Measurements from ENCODE around the gene CXCL6.

Gene CXCL6

GRCh38 chr4:73836373-73837279 is at the start of gene CXCL6:
Gene CXCL6 (plus strand): TSS chr4:73836678. CDS start chr4:73836751, 73 bp downstream.
- no peak for DNase-seq (ENCODE audit: low read depth in 1 of 2, low spot score in 1 of 2)

DNA sequence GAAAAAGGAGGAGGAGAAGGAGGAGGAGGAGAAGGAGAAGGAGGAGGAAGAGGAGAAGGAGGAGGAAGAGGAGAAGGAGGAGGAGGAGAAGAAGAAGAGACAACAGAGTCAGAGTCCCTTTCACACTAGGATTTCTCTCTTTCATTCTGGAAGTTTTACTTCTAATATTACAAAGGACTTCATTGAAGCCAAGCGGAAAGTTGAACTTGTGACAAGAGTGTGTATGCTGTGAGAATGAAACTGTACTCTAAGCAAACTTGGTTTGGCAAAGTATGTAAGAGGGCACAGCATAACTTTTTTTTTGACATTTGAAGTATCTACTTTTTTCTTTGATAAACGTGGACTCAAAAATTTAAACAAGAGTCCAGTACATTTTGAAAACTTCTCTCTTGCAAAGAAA is 48.1 kb upstream of the CXCL6 start:
- DNase-seq (ENCODE audit: low read depth in 1 of 2, low spot score in 1 of 2) = no peak

- DNase-seq (ENCODE audit: low read depth in 1 of 2, low spot score in 1 of 2) = no peak
These were observed 37.6 kb upstream of the CXCL6 start for GRCh38 chr4:73798842-73799241.

GRCh38 chr4:73800206-73800605 is 36.3 kb upstream of the CXCL6 start:
- no peak for DNase-seq (ENCODE audit: low read depth in 1 of 2, low spot score in 1 of 2)

GRCh38 chr4:73801692-73802091 is 34.8 kb upstream of the CXCL6 start:
- DNase-seq (ENCODE audit: low read depth in 1 of 2, low spot score in 1 of 2) = no peak

DNA sequence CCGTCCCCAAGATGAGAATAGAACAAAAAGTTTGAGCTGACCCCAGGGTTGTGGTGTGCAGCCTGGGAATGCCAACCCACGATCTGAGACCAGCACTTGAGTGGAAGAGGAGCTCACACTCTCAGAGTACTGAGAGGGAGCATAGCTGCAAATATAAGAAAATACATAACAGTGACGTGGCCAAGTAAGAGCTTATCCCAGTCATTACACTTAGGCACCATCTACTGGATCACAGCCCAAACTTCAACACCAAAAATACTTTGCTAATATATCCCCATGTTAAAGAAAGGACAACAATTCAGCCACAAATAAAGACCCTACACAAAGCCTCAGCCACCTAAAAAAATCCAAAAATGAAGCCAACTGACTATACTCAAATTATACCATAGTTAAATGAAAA is 33.3 kb upstream of the CXCL6 start:
- no peak for DNase-seq (ENCODE audit: low read depth in 1 of 2, low spot score in 1 of 2)

GRCh38 chr4:73810191-73810590 is 26.3 kb upstream of the CXCL6 start:
- no peak for DNase-seq (ENCODE audit: low read depth in 1 of 2, low spot score in 1 of 2)

GRCh38 chr4:73811841-73812240 is 24.6 kb upstream of the CXCL6 start:
- DNase-seq (ENCODE audit: low read depth in 1 of 2, low spot score in 1 of 2) = no peak

DNA sequence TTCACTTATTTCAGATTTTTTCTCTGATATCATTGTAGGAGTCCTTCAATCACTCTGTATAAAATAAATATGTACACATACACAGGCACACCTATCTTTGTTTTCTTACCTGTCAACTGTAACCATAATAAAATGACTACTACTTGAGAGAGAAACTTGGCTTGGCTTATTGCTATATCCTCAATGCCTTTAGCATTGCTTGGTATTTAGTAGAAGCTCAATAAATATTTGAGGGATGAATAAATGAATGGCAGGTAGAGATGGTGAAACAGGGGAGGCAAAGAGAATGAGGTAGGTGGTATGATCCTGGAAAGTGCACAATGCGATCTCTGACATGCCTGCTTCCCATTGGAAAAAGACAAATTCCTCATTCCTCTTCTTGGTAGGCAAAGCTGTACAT is 21.8 kb upstream of the CXCL6 start:
- no peak for DNase-seq (ENCODE audit: low read depth in 1 of 2, low spot score in 1 of 2)

DNA sequence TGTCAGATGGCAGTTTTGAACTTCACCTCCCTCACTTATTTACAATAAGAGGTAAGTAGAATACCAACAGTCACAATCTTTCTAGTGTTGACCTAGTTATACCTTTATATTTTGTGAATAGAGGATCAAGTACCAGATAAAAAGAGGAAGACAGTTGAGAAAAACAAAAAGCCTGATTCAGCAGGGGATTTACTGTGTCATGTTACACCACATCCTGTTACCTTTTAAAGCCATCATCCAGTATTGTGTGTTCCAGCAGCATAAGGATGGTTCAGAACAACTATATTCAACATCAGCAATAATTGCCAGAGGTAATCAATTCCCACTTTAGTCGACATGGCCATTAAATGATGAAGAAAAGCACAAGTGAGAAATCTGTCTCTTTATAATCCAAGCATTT is 21.3 kb upstream of the CXCL6 start:
- no peak for DNase-seq (ENCODE audit: low read depth in 1 of 2, low spot score in 1 of 2)

DNA sequence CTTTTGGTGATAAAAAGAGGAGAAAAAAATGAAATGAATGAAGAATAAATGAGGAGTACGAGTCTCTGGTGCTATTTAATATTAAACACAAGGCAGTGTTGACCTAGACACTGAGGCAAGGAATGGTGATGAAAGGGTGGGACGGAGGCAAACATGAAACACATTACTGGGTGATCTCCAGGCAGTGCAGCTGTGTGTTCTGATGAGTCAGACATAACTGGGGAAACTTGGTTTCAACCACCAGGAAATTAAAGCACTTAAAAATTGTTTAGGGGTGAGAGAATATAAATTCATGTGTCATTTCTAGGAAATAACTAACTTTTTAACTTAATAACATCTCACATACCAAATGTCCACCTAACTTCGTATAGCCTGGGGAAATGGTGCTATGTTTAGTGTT is 19.7 kb upstream of the CXCL6 start:
- no peak for DNase-seq (ENCODE audit: low read depth in 1 of 2, low spot score in 1 of 2)

- no peak for DNase-seq (ENCODE audit: low read depth in 1 of 2, low spot score in 1 of 2)
These were observed 19.1 kb upstream of the CXCL6 start for GRCh38 chr4:73817341-73817740.

GRCh38 chr4:73821325-73821724 is 15.2 kb upstream of the CXCL6 start:
- DNase-seq (ENCODE audit: low read depth in 1 of 2, low spot score in 1 of 2) = no peak

GRCh38 chr4:73822389-73822788 is 14.1 kb upstream of the CXCL6 start:
- no peak for DNase-seq (ENCODE audit: low read depth in 1 of 2, low spot score in 1 of 2)

- no peak for DNase-seq (ENCODE audit: low read depth in 1 of 2, low spot score in 1 of 2)
These were observed 13.5 kb upstream of the CXCL6 start for GRCh38 chr4:73822812-73823504.

GRCh38 chr4:73823760-73824159 is 12.7 kb upstream of the CXCL6 start:
- no peak for DNase-seq (ENCODE audit: low read depth in 1 of 2, low spot score in 1 of 2)

DNA sequence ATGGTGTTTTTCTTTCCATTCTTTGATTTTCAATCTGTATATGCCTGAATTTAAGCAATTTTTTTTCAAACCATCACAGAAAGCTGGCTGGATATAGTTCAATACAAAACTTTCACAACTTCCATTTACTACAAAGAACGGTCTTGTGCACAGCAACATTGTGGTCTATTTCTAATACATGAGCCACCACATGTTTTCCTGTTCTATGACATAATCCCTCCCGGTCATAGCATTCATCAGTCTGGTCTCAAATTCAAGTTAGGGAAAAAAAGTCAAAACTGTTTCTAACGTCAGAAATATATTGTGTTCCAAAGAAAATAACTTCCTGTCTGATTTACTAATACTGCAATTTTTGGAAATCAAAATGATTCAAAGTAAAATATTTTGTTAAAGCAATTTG is 7.5 kb upstream of the CXCL6 start:
- DNase-seq (ENCODE audit: low read depth in 1 of 2, low spot score in 1 of 2) = no peak

- no peak for DNase-seq (ENCODE audit: low read depth in 1 of 2, low spot score in 1 of 2)
These were observed 4.9 kb upstream of the CXCL6 start for GRCh38 chr4:73831569-73831968.

DNA sequence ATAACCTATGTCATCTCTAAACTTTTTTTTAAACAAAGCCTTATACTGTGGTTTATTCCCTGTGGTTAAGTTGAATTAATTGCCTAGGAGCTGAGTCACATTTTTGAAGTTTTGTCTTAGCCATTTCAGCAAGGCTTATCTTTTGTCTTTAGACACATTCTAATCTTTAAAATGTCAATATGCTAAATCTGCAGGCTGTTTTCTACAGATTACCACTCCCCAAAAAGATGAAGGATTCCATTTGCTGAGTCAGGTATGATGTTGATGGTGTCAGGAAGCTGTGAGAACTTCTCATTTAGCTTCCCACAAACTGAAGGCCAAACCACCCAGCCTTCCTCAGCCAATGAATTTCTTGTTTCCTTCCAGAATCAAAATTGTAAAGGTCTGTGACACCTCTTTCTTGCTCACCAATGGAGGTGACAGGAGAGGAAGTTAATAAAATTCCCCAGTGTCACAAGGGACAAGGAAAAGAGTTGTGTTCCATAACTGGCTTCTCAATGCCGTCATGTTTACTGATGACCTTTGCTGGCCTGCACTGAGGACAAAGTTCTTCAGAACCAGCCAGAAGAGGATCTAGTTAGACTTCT is 3.7 kb upstream of the CXCL6 start:
- no peak for DNase-seq (ENCODE audit: low read depth in 1 of 2, low spot score in 1 of 2)

- no peak for DNase-seq (ENCODE audit: low read depth in 1 of 2, low spot score in 1 of 2)
These were observed 2.6 kb downstream of the CXCL6 start for GRCh38 chr4:73839071-73839470.

DNA sequence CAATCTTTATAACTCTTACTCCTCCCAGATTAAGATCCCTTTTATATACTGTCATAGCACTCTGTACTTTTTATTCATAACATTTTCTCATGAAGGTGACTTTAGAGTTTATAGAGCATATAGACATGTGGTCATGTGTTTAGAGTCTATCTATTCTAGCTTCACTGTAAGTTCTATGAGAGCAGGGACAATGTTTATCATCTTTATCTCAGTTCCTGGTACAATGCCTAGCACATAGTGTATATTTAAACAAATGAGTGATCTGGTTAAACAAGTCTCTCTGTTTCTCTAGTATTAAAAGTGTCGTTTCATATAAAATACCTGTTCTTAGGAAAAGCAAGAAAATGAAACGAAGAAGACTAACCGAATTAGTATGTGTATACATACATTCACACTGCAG is 3.2 kb downstream of the CXCL6 start:
- no peak for DNase-seq (ENCODE audit: low read depth in 1 of 2, low spot score in 1 of 2)

- no peak for DNase-seq (ENCODE audit: low read depth in 1 of 2, low spot score in 1 of 2)
These were observed 4.9 kb downstream of the CXCL6 start for GRCh38 chr4:73841243-73841925.

Data from activated T-helper 1 cell treated with anti-CD3 and anti-CD28 coated beads, Interleukin-2, amount 50 U/mL, for 16 hours (primary cell).